ENCODE measurements around the gene AP1G1. TPM values are rescaled to one million over a fixed set of nuclear protein-coding genes. Genes with fewer than 3 reads are reported as not detected.

AP1G1 gene
- total and polyA plus RNA-seq, 10 of the 15 experiments (the other 5 are each of a cell fraction or from before 2014, with no cell fraction given): 5.9 to 83.7 (median 47.8) TPM

- TF ChIP-seq ZNF384 (IDR thresholded peaks at IDR 0.05; ENCODE audit: borderline replicate concordance, low read depth, low read length) (peak; percentile 34; the same call in 1 of the 2 replicates), ATF7 (IDR thresholded peaks at IDR 0.05; ENCODE audit: low read depth) (peak; percentile 40; the same call in 1 of the 2 replicates), EED (IDR thresholded peaks at IDR 0.05; ENCODE audit: low read depth) (peak; percentile 31; the same call in 1 of the 2 replicates), TBL1XR1 (IDR thresholded peaks at IDR 0.05; ENCODE audit: low read depth, low read length) (no peak), TCF3 (IDR thresholded peaks at IDR 0.05; ENCODE audit: borderline replicate concordance, insufficient read depth, low read depth, low read length) (no peak), BCL11A (IDR thresholded peaks at IDR 0.05; ENCODE audit: low read depth, low read length) (no peak)
- no peak for ATAC-seq
- no peaks in the 10 kb centered on the region for H3K27me3 ChIP-seq (replicated peaks in 1 of 2; ENCODE audit: control insufficient read depth in 2 of 2, insufficient read depth in 2 of 2, low read length in 1 of 2)
- no peak overlapping the region for H3K4me2 ChIP-seq (ENCODE audit: control insufficient read depth, insufficient read depth)
- no peak overlapping the region for H3K27ac ChIP-seq (ENCODE audit: control insufficient read depth, insufficient read depth)
- H2AFZ ChIP-seq (ENCODE audit: control insufficient read depth, low read depth, low read length): no peak overlapping the region
- ChIA-PET CTCF (interaction anchor here (0.6 to 1.3 kb wide), 3 partner anchors 156 to 235 kb away, joined by 3 to 5 read pairs (median 3); no protein-coding TSS in a partner anchor), POLR2A (interaction anchor here (1.1 kb wide), 1 partner anchor 8 kb away, joined by 3 read pairs; no protein-coding TSS in a partner anchor), RAD21 (ENCODE audit: unreplicated experiment) (no interaction called here), SMC1A (ENCODE audit: uncharacterized antibody, unreplicated experiment) (interaction anchor here (1.4 kb wide), 2 partner anchors 11 to 24 kb away, joined by 3 to 6 read pairs; no protein-coding TSS in a partner anchor)
- DNase-seq (ENCODE audit: low read depth, low spot score): no peak
- intact Hi-C loops (cut with micrococcal nuclease; ENCODE audit: unreplicated experiment): no loop called here
- in situ Hi-C loops (cut with MboI): no loop called here
- no peak overlapping the region for H3K4me3 ChIP-seq
- 32% methylated on average over 4 of the region's 4 CpGs for WGBS (ENCODE audit: insufficient coverage, insufficient replicate concordance, low lambda C conversion rate, missing lambda C conversion rate)
- H3K9me3 ChIP-seq (replicated peaks; ENCODE audit: control insufficient read depth, insufficient read depth, low read length): no peaks in the 10 kb centered on the region
- no peak for FAIRE-seq
- no peak overlapping the region for H3K9ac ChIP-seq (ENCODE audit: control insufficient read depth, insufficient read depth, low read length)
- H3K4me1 ChIP-seq (ENCODE audit: control insufficient read depth, insufficient read depth, low read length): peaks cover 14% of the 10 kb centered on the region
- peaks cover 5% of the 10 kb centered on the region for H3K79me2 ChIP-seq (ENCODE audit: control insufficient read depth, insufficient read depth, low read length)
- no peaks in the 10 kb centered on the region for H4K20me1 ChIP-seq (ENCODE audit: control insufficient read depth, insufficient read depth)
- H3K36me3 ChIP-seq (ENCODE audit: control insufficient read depth in 2 of 2, insufficient read depth in 2 of 2, low read length in 1 of 2): no peaks in the 10 kb centered on the region; a peak in 1 of 4 replicates
- BruUV-seq (replicated peaks): no TSS peak
These were observed 81.9 kb downstream of the AP1G1 start for GRCh38 chr16:71726476-71727315.
